OCI-LY3 (cell line): Measurements from ENCODE around the gene CCDC38.

Source experiments
- H2AFZ ChIP-seq: fragments of 200-600, 300-600 bp; shearing (Covaris generic); 2 replicates; pipeline ENCODE4 v1.6.0; 2014; ENCODE audit warnings: antibody characterized with exemption, low read depth, low read length
- H3K27ac ChIP-seq: fragments of 200-600, 300-600 bp; sonication (generic); 2 replicates; pipeline ENCODE4 v1.5.1; 2014; ENCODE audit warnings: mild to moderate bottlenecking, low read length, moderate library complexity, mixed read lengths
- H3K27me3 ChIP-seq: fragments of 200-600, 300-600 bp; sonication (generic); 2 replicates; pipeline ENCODE4 v1.6.1; 2014; ENCODE audit warnings: low read depth, low read length, mixed read lengths
- H3K36me3 ChIP-seq: fragments of 200-600, 300-600 bp; sonication (generic); replicated peaks from 2 replicates; pipeline ENCODE3; 2014; ENCODE audit warnings: low read depth, low read length, mixed read lengths
- H3K4me1 ChIP-seq: fragments of 300-600, 200-600 bp; sonication (generic); 2 replicates; pipeline ENCODE4 v1.6.1; 2014; ENCODE audit warnings: low read length, mixed read lengths
- H3K4me2 ChIP-seq: fragments of 200-600, 300-600 bp; sonication (generic); 2 replicates; pipeline ENCODE4 v1.6.1; 2014; ENCODE audit warnings: low read length, mixed read lengths
- H3K4me3 ChIP-seq: fragments of 300-600, 200-600 bp; sonication (generic); 2 replicates; pipeline ENCODE4 v1.5.1; 2014; ENCODE audit warnings: antibody characterized with exemption, mild to moderate bottlenecking, low read length, moderate library complexity
- H3K79me2 ChIP-seq: fragments of 300-600, 200-600 bp; shearing (Covaris generic); 2 replicates; pipeline ENCODE4 v1.6.1; 2014; ENCODE audit warnings: mild to moderate bottlenecking, low read length, mixed read lengths
- H3K9ac ChIP-seq: fragments of 300-600, 200-600 bp; shearing (Covaris generic); 2 replicates; pipeline ENCODE4 v1.6.0; 2014; ENCODE audit warnings: mild to moderate bottlenecking, low read length, moderate library complexity
- H3K9me3 ChIP-seq: fragments of 200-600, 300-600 bp; shearing (Covaris generic); 2 replicates; pipeline ENCODE4 v1.6.1; 2014; ENCODE audit warnings: low read length, mixed read lengths; ENCODE audit not compliant: insufficient read depth
- H4K20me1 ChIP-seq: fragments of 200-600, 300-600 bp; sonication (generic); 2 replicates; pipeline ENCODE4 v1.6.1; 2016; ENCODE audit warnings: low read length, mixed read lengths; ENCODE audit not compliant: insufficient read depth
- EZH2phosphoT487 ChIP-seq: fragments of 200-600 bp; shearing (Covaris generic); IDR thresholded peaks from 2 replicates; pipeline ENCODE4 v1.6.1; 2018; ENCODE audit warnings: antibody characterized with exemption, mixed run types, low read depth
- TF ChIP-seq, protein P1 (sequence below): fragments of 200-600, 300-600 bp; sonication (generic); IDR thresholded peaks from 2 replicates; pipeline ENCODE4 v1.5.1; 2014; ENCODE audit warnings: antibody characterized with exemption, low read length, low read depth

CCDC38 gene

DNA sequence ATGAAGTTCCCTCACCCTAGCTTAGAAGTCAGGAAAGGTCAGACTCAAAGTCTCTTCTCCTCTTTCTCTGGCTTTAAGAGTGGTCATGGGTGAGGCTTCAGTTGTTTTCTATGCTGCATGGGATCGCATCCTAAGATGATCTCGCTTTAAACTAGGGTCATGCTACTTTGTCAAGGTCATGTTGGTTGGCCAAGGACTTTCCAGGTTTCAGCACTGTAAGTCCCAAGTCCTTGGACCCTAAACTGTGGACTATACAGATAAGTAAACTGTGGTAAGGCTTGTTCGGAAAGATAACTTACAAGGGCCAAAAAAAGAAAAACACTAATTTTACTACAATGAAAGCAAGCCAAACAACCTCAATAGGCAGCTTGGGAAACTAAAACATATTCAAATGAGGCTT lies 36.4 kb upstream of the CCDC38 start:
- H3K79me2 ChIP-seq: no peaks in the 10 kb centered on the region
- no peak overlapping the region for H3K4me3 ChIP-seq
- H3K9ac ChIP-seq: no peak overlapping the region
- no peak overlapping the region for H2AFZ ChIP-seq
- no peak for TF ChIP-seq EZH2phosphoT487
- TF ChIP-seq, protein P1, sequence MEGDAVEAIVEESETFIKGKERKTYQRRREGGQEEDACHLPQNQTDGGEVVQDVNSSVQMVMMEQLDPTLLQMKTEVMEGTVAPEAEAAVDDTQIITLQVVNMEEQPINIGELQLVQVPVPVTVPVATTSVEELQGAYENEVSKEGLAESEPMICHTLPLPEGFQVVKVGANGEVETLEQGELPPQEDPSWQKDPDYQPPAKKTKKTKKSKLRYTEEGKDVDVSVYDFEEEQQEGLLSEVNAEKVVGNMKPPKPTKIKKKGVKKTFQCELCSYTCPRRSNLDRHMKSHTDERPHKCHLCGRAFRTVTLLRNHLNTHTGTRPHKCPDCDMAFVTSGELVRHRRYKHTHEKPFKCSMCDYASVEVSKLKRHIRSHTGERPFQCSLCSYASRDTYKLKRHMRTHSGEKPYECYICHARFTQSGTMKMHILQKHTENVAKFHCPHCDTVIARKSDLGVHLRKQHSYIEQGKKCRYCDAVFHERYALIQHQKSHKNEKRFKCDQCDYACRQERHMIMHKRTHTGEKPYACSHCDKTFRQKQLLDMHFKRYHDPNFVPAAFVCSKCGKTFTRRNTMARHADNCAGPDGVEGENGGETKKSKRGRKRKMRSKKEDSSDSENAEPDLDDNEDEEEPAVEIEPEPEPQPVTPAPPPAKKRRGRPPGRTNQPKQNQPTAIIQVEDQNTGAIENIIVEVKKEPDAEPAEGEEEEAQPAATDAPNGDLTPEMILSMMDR: no peak
- no peak overlapping the region for H3K27ac ChIP-seq
- no peak overlapping the region for H3K4me2 ChIP-seq
- H3K27me3 ChIP-seq: no peaks in the 10 kb centered on the region
- H3K36me3 ChIP-seq: no peaks in the 10 kb centered on the region
- H3K9me3 ChIP-seq: no peaks in the 10 kb centered on the region
- no peaks in the 10 kb centered on the region for H3K4me1 ChIP-seq
- no peaks in the 10 kb centered on the region for H4K20me1 ChIP-seq

DNA sequence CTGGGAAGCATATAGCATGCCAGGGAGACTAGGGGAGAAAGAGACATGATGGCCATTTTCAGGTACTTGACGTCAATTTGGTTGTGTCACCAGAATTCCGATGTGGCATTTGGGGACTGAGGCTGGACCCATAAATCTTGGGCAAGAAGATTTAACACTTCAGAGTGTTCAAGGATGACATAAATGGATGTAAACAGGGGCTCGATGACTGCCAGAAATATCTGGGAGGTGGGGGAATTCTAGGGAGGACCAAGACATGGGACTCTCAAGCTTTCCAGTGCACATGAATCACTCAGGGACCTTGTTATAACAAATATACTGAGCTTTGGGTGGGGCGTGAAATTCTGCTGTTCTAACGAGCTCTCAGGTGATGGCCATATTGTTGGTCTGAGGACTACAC lies 35.9 kb upstream of the CCDC38 start:
- TF ChIP-seq, protein P1: no peak
- no peak for TF ChIP-seq EZH2phosphoT487
- H3K9ac ChIP-seq: no peak overlapping the region
- H2AFZ ChIP-seq: no peak overlapping the region
- no peaks in the 10 kb centered on the region for H3K27me3 ChIP-seq
- no peaks in the 10 kb centered on the region for H3K9me3 ChIP-seq
- H3K4me3 ChIP-seq: no peak overlapping the region
- H3K36me3 ChIP-seq: no peaks in the 10 kb centered on the region
- H3K4me1 ChIP-seq: no peaks in the 10 kb centered on the region
- H4K20me1 ChIP-seq: no peaks in the 10 kb centered on the region
- H3K79me2 ChIP-seq: no peaks in the 10 kb centered on the region
- no peak overlapping the region for H3K27ac ChIP-seq
- H3K4me2 ChIP-seq: no peak overlapping the region

DNA sequence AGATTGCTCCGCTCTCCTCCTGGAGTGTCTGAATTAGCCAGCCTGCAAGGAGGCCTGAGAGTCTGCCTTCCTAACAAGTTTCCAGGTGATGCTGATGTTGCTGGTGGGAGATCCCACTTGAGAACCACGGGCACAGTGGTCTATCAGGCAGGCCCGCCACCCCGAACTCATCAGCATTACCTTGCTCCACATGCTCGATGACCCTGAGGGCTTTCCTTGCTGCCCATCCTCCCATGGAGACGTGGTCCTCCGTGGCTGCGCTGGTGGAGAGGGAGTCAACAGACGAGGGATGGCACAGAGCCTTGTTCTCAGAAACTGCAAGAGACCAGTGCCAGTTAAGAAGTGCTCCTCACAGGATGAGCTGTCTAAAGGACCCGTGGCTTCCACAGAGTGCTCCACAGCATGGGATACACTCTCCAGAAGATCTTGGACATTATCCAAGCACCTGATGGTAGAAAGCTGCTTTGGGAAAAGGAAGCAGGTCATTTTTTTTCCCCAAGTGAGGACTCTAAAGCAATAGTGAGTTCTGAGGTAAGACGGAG lies 35.4 kb upstream of the CCDC38 start:
- no peaks in the 10 kb centered on the region for H3K36me3 ChIP-seq
- no peaks in the 10 kb centered on the region for H3K79me2 ChIP-seq
- no peak overlapping the region for H3K4me2 ChIP-seq
- H3K27me3 ChIP-seq: no peaks in the 10 kb centered on the region
- no peaks in the 10 kb centered on the region for H3K9me3 ChIP-seq
- no peaks in the 10 kb centered on the region for H4K20me1 ChIP-seq
- no peaks in the 10 kb centered on the region for H3K4me1 ChIP-seq
- no peak overlapping the region for H3K9ac ChIP-seq
- no peak overlapping the region for H2AFZ ChIP-seq
- TF ChIP-seq, protein P1: no peak
- no peak for TF ChIP-seq EZH2phosphoT487
- no peak overlapping the region for H3K4me3 ChIP-seq
- no peak overlapping the region for H3K27ac ChIP-seq

DNA sequence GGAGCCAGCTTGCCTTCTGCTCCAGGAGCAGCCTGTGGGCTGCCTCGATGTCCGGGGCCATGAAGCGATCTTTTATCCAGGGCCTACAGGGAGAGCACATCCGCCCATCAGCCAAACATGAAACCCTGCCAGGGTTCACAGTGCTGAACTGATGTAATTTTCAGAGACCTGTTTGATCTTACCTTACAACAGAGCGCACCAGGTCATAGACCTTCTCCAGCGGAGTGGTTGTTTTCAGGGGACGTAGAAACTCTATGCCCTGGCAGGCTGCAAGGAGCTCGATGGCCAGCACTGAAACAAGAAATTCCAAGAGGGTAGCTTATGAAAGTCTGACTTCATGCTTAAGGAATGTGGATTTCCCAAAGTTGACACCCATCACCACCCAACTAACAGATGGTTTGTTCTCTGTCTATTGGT lies 34.0 kb upstream of the CCDC38 start:
- H3K36me3 ChIP-seq: no peaks in the 10 kb centered on the region

More for the DNA sequence above, 34.0 kb upstream of the CCDC38 start:
- H3K4me3 ChIP-seq: no peak overlapping the region
- H3K4me1 ChIP-seq: no peaks in the 10 kb centered on the region
- no peaks in the 10 kb centered on the region for H3K9me3 ChIP-seq
- H3K27me3 ChIP-seq: no peaks in the 10 kb centered on the region
- no peaks in the 10 kb centered on the region for H3K79me2 ChIP-seq
- H3K4me2 ChIP-seq: no peak overlapping the region
- H3K27ac ChIP-seq: no peak overlapping the region
- no peak overlapping the region for H2AFZ ChIP-seq
- H4K20me1 ChIP-seq: no peaks in the 10 kb centered on the region
- TF ChIP-seq, protein P1: no peak
- no peak for TF ChIP-seq EZH2phosphoT487
- no peak overlapping the region for H3K9ac ChIP-seq
